Measurements from ENCODE around the gene CCDC30.
A peak's percentile ranks its signal among the peaks of the same experiment; 100 is the strongest.
"Not testable (repeated sequence)": the region's sequence is repeated elsewhere in the genome, so short reads cannot be mapped to it uniquely, and the experiment has no call there.

CCDC30 gene

DNA sequence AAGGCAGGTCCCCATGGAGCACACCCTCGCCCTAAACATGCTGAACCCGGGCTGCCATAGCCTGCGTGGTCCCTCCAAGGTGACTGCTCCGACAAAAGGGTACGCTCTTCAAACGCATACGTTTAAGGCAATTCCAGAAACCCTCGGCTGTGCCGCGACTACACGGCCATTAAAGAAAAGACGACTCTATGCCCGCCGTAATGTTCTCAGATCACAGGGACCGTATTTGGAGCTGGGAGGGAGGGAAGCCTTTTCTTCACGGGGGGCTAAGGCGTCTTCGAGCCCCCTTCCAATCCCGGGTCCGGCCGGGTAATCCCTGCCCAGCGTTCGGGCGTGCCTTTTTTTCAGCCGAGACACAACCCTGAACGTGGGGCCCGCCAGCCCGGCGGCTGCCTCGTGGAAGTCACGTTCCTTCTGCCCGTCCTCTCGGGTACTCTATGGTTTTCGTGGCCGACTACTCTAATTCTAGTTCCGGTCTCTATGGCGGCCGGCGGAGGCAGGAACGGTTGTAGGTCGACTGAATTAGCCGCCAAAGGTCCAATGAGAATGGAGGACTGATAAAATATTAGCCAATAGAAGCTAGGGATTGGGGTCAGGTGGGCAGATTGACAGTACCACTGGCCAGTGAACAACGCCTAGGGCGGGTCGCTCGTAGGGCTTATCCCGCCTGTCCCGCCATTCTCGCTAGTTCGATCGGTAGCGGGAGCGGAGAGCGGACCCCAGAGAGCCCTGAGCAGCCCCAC, 218.8 kb downstream of the CCDC30 start, which contains the start of gene YBX1:
Gene YBX1, plus strand, starts transcription at position 678 of the 743 bp plus-strand sequence. CDS start 148 bp downstream, outside the sequence.
- H3K4me3 ChIP-seq (ENCODE audit: low read depth, low read length), result peak within 1 kb of the TSS; percentile 93
- peak; percentile 99 for DNase-seq (ENCODE audit: low read depth)
- TF ChIP-seq, protein P1, sequence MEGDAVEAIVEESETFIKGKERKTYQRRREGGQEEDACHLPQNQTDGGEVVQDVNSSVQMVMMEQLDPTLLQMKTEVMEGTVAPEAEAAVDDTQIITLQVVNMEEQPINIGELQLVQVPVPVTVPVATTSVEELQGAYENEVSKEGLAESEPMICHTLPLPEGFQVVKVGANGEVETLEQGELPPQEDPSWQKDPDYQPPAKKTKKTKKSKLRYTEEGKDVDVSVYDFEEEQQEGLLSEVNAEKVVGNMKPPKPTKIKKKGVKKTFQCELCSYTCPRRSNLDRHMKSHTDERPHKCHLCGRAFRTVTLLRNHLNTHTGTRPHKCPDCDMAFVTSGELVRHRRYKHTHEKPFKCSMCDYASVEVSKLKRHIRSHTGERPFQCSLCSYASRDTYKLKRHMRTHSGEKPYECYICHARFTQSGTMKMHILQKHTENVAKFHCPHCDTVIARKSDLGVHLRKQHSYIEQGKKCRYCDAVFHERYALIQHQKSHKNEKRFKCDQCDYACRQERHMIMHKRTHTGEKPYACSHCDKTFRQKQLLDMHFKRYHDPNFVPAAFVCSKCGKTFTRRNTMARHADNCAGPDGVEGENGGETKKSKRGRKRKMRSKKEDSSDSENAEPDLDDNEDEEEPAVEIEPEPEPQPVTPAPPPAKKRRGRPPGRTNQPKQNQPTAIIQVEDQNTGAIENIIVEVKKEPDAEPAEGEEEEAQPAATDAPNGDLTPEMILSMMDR (IDR thresholded peaks at IDR 0.05; ENCODE audit: insufficient read depth, low read depth, low read length, missing control alignments), result no peak

DNA sequence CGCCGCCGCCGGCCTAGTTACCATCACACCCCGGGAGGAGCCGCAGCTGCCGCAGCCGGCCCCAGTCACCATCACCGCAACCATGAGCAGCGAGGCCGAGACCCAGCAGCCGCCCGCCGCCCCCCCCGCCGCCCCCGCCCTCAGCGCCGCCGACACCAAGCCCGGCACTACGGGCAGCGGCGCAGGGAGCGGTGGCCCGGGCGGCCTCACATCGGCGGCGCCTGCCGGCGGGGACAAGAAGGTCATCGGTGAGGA, 219.3 kb downstream of the CCDC30 start:
- not testable (repeated sequence) for DNase-seq (ENCODE audit: low read depth)
- peak overlapping the region; percentile 48 for H3K4me3 ChIP-seq (ENCODE audit: low read depth, low read length)

DNA sequence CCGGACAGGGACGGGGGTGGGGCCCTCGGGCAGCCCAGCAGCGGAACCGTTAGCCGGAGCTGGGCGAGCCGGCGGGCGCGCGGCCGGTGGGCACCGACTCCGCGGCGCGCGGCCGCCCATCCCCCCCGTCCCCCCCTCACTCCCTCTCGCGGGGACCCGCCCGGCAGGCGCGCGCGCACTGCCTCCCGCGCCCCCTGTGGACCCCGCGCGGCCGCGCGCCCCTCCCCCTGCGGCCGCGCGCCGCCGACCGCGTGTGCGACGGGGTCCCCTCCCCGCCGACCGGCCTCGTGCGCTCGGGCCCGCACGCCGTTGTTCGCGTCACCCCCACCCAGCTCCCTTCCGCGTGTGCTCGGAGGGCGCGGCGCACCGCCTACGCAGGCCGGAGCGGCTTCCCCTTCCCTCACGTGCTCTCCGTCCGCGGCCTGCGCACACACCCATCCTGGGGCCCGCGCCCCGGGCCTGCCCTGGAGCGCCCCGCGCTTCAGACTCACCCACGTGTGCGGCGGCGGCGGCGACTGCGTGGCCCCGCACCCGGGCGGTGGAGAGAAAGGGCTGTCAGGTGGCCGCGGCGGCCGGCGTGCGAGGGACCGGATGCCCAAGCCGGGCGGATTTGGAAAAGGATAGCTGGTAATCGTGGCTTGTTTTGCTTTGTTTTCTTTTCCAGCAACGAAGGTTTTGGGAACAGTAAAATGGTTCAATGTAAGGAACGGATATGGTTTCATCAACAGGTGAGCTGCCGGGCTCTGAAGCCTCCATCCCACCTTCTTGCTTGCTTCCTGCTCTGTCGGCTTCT, 219.8 kb downstream of the CCDC30 start:
- peak; percentile 88 for DNase-seq (ENCODE audit: low read depth)
- TF ChIP-seq, protein P1 (IDR thresholded peaks at IDR 0.05; ENCODE audit: insufficient read depth, low read depth, low read length, missing control alignments), result no peak
- H3K4me3 ChIP-seq (ENCODE audit: low read depth, low read length), result peak overlapping the region; percentile 86

DNA sequence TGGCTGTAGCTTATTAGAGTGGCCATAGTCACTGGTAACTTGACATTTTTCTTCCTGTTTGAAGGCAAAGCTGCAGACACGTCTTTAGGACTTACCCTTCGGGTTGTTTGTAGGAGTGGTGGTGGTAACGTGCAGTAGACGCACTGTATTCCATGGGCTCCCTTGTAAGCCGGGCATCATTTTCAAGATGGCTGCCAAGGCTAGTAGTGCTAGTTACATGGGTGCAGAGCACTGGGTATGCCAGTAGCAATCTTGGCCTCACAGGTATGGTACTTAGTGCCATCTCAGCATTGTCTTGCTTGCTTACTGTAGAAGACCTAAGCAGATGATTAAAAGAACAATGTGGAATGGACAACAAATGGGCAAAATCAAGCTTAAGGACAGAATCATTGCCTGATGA, 221.1 kb downstream of the CCDC30 start:
- TF ChIP-seq, protein P1 (IDR thresholded peaks at IDR 0.05; ENCODE audit: insufficient read depth, low read depth, low read length, missing control alignments), result no peak
- peak overlapping the region; percentile 86 for H3K4me3 ChIP-seq (ENCODE audit: low read depth, low read length)
- DNase-seq (ENCODE audit: low read depth), result peak; percentile 36

DNA sequence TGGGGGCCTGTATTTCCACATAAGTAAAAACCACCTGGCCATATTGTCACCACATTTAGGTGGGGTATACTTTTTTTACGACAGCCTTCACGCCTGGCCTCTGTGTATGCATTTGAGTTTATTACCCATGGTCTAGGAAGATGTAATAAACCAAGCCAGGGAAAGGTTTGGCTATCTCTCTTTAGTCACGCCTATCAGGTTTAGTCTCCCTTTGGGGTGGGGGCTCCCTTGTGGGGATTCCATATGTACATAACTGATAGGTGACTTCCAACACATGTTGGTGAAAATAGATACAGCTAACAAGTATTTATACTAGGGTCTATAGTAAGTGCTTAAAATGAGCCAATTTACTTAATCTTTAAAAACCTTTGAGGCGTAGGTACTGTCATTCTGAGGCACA, 223.3 kb downstream of the CCDC30 start:
- DNase-seq (ENCODE audit: low read depth), result no peak
- TF ChIP-seq, protein P1 (IDR thresholded peaks at IDR 0.05; ENCODE audit: insufficient read depth, low read depth, low read length, missing control alignments), result no peak
- peak overlapping the region; percentile 86 for H3K4me3 ChIP-seq (ENCODE audit: low read depth, low read length)

DNA sequence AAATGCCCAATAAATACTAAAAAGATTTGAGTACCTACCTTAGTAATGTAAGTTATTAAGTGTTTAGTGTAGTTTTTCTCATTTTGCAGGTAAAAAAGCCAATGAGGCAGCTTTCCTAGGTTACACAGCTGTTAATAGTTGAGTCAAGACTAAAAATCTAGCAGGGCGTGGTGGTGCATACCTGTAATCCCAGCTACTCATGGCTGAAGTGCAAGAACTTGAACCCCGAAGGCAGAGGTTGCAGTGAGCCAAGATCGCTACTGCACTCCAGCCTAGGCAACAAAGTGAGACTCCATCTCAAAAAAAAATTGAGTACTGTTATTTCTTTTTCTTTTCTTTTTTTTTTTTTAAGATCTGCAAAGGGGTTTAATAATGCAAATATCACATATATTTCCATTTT, 226.8 kb downstream of the CCDC30 start:
- TF ChIP-seq, protein P1 (IDR thresholded peaks at IDR 0.05; ENCODE audit: insufficient read depth, low read depth, low read length, missing control alignments), result no peak
- H3K4me3 ChIP-seq (ENCODE audit: low read depth, low read length), result no peak overlapping the region
- no peak for DNase-seq (ENCODE audit: low read depth)

DNA sequence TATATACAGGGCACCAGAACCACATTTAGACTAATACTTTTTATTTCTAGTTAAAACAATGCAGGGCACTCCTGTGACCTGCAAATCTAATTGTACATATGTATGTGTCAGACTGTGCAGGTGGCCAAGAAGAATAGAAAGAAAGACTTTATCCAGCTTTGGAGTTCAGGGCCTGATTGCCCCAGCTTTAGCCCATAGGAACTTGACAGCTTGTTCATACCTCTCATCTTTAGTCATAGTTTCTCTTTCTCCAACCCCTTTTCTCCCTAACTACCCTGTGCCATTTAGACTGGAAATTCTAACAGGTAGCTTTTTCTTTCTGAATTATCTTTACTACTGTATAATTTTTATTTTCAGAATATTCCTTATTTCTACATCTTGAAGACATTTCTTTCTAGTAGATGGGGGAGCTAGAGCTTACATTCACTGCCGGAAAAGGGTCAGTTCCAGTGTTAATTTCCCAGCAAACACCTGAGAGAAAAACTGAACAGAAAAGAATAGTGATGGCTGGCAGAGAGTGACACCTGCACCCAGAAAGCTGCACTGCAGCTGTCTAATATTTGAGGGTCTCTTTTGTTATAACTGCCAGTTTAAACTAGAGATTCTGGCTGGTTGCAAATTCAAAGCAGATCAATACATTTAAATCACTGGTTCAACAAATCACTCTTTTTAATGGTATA, 227.5 kb downstream of the CCDC30 start:
- peak; percentile 35 for DNase-seq (ENCODE audit: low read depth)
- peak overlapping the region; percentile 24 for H3K4me3 ChIP-seq (ENCODE audit: low read depth, low read length)
- TF ChIP-seq, protein P1 (IDR thresholded peaks at IDR 0.05; ENCODE audit: insufficient read depth, low read depth, low read length, missing control alignments), result peak; percentile 31
